Inflammatory macrophage (primary cell): ENCODE measurements around the gene ANKRD13D.
A peak's percentile ranks its signal among the peaks of the same experiment; 100 is the strongest.

ENCODE experiments used
- DNase-seq, 2 donors: peaks; one replicate each; pipeline ENCODE4 v3.0.0-alpha.2; 2020 to 2022

ANKRD13D gene

DNA sequence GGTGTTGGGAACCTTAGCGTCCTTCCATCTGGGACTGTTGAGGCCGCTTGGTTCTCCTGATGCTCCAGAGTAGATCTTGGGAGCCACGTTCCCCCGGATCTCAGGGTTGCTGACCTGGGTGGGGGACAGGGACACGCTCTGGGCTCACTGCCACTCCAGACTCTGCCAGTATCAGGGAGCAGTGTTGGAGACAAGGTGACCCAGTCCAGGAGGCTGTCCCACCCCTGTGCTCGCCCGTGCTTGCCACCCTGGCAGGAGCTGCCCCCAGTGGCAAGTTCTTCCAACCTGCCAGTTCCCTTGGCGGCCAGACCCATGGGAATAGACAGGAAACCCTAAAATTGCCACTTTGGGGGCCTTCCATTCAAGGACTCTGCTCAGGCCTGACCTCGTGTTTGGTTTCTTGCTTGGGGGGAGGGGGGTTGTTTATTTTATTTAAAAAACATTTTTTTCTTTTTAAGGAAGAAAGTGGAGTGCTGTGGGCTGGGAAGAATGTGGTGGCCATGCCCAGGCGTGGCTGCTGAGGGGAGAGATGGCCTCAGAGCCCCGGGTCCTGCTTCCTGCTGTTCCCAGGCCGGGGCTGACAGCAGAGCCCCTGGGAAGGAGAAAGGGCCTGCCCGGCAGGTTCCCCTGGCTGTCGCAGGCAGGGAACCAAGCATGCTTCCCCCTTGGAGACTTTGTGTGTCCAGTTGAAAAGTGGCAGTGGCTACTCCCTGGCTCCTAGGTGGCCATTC, 15.7 kb upstream of the ANKRD13D start:
- DNase-seq = peak in 1 of 2 donors; percentile 31

DNA sequence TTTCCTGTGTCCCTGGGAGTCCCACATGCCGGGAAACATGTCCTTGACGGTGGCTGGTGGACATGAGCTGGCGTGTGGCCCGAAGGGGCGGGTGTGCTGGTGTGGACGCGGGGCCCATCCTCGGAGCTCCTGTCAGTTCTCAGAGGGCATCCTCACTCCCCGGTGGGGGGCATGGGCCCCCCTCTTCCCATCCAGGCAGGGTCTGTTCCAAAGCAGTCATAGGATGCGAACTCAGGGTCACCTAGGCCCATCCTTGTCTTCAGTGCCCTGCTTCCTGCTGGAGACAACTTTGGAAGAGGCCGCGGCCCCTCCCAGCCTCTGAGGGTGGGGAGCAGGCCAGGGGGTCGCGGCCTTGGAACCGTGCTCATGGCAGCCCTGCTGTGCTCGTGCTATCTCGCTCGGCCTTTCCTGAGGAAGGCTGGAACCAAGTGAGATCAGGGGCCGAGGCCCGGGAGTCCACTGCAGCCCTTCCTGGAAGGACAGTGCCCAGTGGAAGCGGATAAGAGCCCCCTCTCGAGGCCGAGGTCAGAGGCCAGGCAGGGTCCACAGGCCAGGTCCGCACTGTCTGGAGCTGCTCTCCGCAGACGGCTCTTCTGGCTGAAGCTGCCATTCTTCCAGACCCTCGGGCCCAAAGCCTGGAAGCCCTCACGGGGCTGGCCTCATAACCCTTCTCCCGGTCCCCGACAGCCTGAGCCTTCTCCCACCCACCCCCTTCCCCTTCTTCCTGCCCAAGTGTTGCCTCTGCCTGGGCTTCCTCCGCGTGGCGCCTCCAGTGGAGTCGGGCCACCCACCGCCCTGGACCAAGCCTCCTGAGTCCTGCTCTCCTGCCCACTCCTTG, 14.1 kb upstream of the ANKRD13D start:
- DNase-seq = no peak

DNA sequence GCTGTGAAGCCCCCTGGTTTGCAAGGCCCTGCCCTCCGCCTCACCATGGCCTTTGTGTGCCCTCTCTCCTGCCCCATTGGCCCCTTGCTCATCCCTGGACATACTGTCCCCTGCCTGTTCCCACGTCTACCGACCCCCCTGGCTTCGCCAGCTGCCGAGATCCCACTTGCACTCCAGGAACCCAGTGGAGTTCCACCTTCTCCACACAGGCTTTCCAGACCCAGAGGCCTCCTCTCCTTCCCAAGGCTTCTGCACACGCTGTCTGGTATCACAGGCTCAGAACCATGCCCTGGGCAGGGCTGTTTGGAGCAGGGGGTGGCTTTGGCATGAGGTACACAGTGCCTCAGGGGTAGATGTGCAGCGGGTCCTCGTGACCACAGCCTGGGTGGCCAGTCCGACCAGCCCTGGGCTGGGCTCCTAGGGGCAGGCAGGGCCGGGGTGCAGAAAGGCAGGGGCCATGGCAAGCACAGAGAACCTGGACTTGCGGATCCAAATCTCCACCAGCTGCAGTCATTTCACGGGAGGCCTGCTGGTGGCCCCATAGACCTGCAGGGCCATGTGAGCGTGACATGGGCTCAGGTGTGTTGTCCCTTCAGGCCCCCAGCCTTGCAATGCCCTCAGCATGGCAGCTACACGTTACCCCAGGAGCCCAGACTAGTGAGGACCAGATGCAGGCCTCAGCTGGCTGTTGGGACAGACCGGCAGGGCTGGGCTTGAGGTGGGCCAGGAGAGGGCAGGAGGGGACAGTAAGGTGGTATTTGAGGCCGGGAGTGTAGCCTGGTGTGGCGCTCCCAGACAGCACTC, 13.3 kb upstream of the ANKRD13D start:
- DNase-seq = no peak

DNA sequence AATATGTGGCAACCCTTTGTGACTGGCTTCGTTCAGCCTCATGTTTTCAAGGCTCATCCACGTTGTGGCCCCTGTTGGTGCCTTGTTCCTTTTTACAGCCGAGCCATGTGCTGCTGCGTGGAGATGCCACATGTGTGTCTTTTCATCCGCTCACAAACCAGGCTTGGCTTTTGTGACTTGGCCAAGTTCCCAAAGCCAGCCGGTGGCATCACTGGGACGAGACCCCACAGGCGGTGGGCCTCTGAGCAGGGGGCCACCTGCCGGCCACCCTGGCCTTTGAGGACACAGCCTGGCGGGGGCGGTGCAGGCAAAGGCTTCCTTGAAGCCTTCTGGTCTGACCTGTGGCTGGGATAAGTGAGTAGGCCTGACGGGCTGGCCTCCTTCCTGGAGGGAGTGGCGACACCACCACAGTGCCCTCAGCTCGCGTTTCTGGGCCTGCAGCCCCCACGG, 12.3 kb upstream of the ANKRD13D start:
- peak; percentile 70 to 77 for DNase-seq

DNA sequence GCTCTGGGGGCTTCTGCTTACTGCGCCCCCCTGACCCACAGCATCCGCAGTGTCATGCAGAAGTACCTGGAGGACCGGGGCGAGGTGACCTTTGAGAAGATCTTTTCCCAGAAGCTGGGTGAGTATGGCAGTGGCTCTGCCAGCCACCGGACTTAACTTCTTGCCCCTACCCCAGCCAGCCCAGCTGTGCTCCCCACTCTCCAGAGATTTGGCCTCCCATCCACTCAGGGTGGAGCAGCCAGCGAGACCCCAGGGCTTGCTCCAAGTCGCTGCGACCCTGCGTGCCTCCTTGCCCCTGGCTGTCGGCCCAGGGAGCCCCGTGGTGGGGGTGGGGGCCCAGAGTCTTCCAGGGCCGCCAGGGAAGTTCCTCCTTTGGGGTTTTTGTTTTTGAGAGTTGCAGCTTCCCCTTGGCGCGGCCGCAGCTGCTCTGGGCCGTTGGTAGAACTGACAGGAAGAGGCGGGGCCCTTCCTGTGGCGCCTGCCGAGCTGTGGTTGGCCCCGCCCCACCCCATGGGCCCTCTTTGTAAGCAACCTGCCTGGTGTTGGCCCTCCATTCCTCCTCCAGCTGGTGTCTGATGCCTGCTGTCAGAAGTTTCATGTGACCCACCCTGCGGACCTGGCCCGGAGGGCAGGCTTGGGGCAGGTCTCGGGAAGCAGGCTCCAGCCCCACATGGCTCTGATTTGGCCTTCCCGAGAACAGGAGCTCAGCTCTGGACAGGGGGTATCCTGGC, 11.7 kb upstream of the ANKRD13D start:
- peak; percentile 97 to 98 for DNase-seq

DNA sequence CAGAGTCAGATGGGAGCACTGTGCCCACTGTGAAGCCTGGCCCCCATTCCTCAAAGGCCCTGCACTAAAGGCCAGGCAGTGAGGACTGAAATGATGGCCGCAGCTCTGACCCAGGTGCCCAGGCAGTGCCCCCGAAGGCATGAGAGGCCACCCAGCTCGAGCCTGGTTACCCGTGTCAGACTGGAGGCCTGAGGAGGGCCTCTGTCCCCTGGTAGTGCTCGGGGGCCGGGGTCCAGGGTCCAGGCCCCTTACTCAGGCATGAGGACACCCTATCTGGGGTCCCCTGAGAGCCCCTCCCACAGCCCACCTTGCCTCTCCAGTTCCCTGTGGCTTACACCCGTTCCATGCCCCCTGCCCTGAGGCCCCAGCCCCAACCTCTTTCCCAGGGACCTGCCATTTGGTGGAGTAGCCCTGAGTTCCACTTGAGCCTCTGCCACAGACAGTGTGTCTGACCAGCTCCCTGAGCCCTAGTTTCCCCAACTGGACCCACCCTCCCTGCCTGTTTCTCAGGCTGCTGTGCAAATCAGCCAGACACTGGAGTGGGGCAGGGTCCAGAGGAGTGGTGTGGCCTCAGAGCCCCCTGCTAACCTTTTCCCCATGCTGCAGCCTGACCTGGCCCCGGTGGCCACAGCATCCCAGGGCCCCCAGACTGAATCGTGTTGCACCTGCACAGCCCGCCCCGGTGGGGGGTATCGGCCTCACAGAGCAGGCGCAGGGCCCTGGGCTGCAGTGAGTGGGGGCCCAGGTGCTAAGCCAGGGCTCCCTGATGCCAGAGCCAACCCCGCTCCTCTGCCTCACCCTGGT, 10.8 kb upstream of the ANKRD13D start:
- DNase-seq = no peak

DNA sequence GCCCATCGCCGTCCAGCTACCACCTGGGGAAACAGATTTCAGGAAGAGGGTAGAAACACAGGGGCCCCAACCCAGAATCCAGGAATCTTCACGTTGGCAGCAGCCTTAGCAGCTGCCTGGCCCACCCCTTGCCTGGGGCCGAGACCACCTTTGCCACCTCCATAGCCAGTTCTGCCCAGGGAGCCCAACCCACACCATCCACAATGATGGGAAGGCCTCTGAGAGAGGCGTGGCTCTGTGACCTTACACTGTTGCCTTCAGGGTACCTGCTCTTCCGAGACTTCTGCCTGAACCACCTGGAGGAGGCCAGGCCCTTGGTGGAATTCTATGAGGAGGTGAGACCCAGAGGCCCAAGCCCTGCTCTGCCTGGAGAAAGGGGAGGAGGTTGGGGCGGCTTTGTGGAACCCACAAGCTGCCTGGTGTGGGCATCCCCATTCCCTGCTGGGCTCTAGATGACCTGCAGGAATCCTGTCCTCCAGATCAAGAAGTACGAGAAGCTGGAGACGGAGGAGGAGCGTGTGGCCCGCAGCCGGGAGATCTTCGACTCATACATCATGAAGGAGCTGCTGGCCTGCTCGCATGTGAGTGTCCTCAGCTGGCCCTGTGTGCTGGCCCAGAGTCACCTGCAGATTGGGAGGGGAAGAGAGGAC, 10.0 kb upstream of the ANKRD13D start:
- DNase-seq = no peak

DNA sequence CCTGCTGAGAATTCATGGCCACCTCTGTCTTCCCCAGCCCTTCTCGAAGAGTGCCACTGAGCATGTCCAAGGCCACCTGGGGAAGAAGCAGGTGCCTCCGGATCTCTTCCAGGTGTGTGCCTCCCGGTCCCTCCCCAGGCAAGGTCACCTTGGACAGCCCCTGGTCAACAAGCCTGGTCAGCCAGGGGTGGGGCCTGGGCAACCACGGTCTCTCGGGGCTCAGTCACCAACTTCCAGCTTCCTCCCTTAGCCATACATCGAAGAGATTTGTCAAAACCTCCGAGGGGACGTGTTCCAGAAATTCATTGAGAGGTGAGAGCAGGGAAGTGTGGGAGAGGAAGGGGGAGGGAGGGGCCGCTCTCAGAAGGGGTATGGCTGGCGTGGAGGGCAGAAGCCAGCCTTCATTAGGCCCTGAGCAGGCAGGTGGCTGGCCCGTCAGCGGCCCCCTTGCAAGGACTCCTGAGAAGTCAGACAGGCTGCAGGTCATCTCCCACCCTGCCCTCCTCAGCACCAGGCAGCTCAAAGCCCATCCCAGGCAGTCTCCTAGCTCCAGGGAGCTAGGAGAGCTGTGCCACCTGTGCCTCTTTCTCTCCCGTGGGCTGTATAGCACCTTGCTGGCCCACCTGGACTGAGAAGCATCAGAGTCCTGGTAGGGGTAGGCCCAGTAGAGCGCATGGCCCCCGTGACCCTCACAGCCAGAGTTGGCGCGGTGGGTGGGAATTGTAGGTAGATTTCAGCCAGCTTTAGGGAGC, 9.3 kb upstream of the ANKRD13D start:
- no peak for DNase-seq

DNA sequence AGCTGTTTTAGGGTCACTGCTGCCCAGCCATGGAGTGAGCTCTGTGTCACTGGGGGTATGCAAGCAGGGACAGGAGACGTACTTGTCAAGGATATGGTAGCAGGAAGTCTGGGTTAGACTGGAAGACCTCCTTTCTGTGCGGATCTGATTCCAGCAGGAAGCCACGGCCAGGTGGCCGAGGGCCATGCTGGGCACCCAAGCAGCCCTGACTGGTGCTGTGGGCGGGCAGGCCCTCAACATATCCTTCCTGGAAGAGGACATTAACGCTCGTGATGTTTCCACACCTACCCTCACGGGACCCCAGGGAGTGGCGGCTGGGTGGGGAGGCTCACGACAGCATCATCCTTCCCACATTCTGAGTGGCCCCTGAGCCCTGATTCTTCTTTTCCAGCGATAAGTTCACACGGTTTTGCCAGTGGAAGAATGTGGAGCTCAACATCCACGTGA, 8.7 kb upstream of the ANKRD13D start:
- peak in 1 of 2 donors; percentile 29 for DNase-seq

DNA sequence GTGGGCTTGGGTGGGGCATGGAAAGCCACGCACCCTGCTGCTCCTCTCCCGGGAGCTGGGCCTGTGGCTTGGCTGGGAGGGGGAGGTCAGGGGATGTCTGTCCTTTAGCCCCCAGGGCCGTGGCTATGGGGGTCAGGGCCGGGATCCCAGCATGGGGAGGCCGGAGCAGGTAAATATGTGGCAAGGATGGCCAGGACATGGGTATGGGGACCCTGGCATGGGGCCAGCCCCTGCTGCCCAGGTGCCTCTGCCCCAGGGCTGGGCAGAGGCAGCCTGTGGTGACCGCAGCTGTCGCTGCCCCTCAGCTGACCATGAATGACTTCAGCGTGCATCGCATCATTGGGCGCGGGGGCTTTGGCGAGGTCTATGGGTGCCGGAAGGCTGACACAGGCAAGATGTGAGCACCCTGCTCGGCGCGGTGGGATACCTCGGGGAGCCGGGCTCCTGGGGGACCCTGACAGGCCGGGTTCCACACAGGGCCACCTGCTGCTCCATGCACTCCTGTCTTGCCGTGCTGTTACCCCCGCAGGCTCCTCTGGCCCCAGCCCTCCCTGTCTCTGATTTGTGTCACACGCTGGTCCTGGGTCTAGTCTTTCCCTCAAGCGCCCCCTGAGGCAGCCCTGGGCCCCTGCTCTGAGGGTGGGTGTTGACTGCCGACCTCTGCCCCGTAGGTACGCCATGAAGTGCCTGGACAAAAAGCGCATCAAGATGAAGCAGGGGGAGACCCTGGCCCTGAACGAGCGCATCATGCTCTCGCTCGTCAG, 8.1 kb upstream of the ANKRD13D start:
- no peak for DNase-seq

DNA sequence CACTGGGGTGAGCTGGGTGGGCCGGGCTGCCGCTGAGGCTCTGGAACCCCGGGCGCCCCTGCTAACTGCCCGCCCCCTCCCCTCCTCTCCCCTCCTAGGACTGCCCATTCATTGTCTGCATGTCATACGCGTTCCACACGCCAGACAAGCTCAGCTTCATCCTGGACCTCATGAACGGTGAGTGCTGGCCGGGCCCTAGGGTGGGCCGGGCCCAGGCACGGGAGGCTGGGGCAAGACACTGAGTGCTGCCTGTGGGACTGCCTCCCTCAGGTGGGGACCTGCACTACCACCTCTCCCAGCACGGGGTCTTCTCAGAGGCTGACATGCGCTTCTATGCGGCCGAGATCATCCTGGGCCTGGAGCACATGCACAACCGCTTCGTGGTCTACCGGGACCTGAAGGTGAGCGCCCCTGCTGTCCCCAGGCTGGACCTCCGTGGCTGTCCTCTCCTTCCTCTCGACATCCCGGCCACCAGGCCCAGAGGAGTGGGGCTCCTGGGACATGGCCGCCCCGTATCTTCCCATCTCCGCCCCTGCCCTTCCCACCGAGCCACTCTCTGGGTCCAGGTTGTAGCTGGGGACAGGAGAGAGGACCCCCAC, 7.5 kb upstream of the ANKRD13D start:
- DNase-seq = no peak

DNA sequence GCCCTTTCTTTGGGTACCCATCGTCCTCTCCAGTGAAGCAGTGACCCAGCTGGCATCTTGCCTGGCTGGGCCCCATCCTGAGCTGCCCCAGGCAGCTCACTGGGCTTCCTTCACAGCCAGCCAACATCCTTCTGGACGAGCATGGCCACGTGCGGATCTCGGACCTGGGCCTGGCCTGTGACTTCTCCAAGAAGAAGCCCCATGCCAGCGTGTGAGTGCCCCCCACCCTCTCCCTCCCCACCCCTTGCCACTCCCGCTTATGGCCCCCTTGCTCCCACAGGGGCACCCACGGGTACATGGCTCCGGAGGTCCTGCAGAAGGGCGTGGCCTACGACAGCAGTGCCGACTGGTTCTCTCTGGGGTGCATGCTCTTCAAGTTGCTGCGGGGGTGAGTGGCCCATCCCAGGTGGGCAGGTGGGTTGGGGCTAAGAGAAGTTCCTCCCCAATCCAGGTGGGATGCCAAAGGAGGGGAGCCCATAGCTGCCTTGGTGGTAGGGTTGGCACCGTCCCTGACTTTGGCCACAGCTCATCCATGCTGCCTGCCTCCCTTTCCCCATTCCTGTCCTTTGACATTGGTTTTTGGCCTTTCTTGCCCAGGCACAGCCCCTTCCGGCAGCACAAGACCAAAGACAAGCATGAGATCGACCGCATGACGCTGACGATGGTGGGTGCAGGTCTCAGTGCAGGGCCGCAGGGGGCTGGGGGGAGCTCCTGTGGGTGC, 6.8 kb upstream of the ANKRD13D start:
- no peak for DNase-seq

DNA sequence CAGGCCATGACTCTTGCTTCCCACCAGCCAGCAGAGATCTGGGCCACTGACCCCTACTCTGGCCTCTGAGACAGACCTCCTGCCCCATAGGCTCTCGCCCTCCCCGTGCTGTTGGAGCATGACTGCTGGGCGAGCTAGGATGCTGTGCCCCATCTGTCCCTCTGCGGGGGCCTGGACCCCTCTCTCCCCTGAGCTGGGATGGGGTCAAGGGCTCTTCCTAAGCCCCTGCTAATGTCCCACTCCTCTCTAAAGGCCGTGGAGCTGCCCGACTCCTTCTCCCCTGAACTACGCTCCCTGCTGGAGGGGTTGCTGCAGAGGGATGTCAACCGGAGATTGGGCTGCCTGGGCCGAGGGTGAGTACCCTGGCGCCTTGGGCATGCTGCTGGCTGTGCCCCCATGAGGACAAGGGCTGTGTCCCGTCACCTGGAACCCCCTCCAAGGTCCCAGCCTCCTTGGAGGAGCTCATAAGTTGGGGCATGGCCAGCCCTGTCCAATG, 6.2 kb upstream of the ANKRD13D start:
- DNase-seq = no peak

DNA sequence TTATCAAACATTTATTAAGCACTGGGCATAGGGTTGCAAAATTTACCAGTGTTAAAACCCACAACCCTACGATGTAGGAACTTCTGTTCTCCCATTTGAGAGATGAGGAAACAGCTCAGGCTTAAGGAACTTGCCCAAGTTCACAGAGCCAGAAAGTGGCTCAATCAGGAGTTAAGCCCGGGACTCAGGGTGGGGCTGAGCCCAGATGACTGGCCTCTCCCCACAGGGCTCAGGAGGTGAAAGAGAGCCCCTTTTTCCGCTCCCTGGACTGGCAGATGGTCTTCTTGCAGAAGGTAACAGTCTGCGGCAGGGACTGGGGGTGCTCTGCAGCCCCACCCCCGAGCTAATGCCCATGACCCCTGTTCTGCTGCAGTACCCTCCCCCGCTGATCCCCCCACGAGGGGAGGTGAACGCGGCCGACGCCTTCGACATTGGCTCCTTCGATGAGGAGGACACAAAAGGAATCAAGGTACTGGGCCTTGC, 5.6 kb upstream of the ANKRD13D start:
- DNase-seq = peak; percentile 96 to 98

DNA sequence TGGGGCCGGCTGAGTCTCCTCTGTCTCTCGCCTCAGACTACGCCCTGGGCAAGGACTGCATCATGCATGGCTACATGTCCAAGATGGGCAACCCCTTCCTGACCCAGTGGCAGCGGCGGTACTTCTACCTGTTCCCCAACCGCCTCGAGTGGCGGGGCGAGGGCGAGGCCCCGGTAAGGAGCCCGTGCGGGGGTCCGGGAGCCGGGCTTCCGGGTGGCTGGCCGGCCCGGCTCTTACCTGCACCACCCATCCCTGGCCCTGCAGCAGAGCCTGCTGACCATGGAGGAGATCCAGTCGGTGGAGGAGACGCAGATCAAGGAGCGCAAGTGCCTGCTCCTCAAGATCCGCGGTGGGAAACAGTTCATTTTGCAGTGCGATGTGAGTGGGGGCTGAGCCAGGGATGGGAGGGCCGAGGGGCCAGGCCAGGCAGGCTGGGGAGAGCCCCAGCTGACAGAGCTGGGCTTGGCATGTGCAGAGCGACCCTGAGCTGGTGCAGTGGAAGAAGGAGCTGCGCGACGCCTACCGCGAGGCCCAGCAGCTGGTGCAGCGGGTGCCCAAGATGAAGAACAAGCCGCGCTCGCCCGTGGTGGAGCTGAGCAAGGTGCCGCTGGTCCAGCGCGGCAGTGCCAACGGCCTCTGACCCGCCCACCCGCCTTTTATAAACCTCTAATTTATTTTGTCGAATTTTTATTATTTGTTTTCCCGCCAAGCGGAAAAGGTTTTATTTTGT, 4.1 kb upstream of the ANKRD13D start:
- no peak for DNase-seq

DNA sequence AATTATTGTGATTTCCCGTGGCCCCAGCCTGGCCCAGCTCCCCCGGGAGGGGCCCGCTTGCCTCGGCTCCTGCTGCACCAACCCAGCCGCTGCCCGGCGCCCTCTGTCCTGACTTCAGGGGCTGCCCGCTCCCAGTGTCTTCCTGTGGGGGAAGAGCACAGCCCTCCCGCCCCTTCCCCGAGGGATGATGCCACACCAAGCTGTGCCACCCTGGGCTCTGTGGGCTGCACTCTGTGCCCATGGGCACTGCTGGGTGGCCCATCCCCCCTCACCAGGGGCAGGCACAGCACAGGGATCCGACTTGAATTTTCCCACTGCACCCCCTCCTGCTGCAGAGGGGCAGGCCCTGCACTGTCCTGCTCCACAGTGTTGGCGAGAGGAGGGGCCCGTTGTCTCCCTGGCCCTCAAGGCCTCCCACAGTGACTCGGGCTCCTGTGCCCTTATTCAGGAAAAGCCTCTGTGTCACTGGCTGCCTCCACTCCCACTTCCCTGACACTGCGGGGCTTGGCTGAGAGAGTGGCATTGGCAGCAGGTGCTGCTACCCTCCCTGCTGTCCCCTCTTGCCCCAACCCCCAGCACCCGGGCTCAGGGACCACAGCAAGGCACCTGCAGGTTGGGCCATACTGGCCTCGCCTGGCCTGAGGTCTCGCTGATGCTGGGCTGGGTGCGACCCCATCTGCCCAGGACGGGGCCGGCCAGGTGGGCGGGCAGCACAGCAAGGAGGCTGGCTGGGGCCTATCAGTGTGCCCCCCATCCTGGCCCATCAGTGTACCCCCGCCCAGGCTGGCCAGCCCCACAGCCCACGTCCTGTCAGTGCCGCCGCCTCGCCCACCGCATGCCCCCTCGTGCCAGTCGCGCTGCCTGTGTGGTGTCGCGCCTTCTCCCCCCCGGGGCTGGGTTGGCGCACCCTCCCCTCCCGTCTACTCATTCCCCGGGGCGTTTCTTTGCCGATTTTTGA, 3.3 kb upstream of the ANKRD13D start:
- DNase-seq = peak; percentile 31 to 49
